Stimulated activated CD4-positive, alpha-beta T cell treated with anti-CD3 and anti-CD28 coated beads, Interleukin-4, amount 100 ng/mL, for 24 hours (primary cell): Measurements from ENCODE around the gene UTP14C.
"Not testable (repeated sequence)": the region's sequence is repeated elsewhere in the genome, so short reads cannot be mapped to it uniquely, and the experiment has no call there.

Experiments used
- DNase-seq: peaks from one replicate; pipeline ENCODE4 v3.0.0-alpha.2; 2020

The UTP14C gene

GRCh38 chr13:52051400-52051799, 26.9 kb downstream of the UTP14C start:
- DNase-seq = no peak

- no peak for DNase-seq
Measured at GRCh38 chr13:52053460-52053859, 29.0 kb downstream of the UTP14C start.

- not testable (repeated sequence) for DNase-seq
Measured at GRCh38 chr13:52061064-52061463, 36.6 kb downstream of the UTP14C start.

- no peak for DNase-seq
Measured at GRCh38 chr13:52061587-52061986, 37.1 kb downstream of the UTP14C start.

- DNase-seq = no peak
Measured at GRCh38 chr13:52067237-52067636, 42.7 kb downstream of the UTP14C start.

GRCh38 chr13:52070929-52071523, 46.5 kb downstream of the UTP14C start:
- DNase-seq = no peak
